Inferior parietal cortex (tissue), 1 donor: ENCODE results near the gene TXNDC17.
A peak's percentile ranks its signal among the peaks of the same experiment; 100 is the strongest.
"Not testable (repeated sequence)": the region's sequence is repeated elsewhere in the genome, so short reads cannot be mapped to it uniquely, and the experiment has no call there.

Experiments used
- DNase-seq: peaks from one replicate; pipeline ENCODE4 v3.0.0-alpha.2; 2016; ENCODE audit errors: extremely low spot score

TXNDC17 gene

GRCh38 chr17:6636616-6637457 is 4.0 kb upstream of the TXNDC17 start:
- DNase-seq, result no peak

GRCh38 chr17:6637458-6637840 is 3.4 kb upstream of the TXNDC17 start:
- no peak for DNase-seq

DNA sequence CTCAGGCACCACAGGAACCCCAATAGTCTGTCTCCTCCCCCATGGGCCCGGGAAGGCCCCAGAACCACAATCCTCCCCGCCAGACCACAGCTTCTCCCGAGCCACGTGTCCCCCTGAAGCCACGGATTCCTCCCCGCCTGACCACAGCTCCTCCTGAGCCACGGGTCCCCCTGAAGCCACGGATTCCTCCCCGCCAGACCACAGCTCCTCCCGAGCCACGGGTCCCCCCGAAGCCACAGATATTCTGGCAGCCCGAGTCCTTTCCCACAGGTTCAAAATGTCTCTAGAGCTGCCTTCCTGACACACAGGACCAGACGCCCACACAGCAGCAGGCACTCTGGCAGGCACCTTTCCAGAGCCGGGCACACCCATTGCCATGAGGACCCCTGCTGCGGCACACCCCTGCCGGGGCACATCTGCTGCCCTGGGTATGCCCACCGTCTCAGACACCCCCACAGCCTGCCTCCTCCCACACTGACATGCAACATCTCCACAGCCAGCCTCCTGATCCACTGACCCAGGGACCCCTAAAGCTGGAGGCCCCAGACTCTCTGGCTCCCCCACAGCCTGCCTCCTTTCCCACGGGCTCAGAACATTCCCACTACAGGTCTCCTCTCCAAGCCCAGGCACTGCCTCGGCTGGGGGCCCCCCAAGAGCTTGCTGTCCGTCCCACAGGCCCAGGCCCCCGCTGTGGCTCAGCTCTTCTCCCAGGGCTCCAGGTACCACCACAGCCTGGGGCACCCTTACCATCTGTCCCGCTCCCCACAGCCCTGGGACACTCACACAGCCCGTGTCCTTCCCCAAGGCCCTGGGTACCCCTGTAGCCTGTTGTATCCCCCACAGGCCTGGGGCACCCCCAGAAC is 2.6 kb upstream of the TXNDC17 start:
- no peak for DNase-seq

DNA sequence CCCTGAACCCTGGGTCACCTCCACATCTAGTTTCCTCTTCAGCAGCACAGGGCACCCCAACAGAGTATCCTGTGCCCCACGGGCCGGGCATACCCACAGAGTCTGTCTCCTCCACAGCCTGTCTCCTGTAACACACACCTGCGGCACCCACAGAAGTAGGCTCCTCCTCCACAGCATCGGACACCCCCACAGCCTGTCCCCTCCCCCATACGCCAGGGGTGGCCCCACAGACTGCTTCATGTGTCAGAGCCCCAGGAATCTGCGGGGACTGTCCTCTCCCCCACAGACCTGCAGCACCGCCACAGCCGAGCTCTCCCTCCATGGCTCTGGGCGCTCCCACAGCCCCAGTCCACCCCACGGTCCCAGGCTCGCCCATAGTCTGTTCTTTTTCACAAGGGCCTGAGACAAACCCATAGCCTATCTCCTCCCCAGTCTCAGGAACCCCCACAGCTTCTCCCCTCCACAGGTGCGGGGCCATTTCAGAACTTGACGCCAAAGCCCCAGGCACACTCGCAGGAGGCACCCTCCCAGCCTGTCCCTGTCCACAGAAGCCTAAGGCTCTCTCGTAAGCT is 1.8 kb upstream of the TXNDC17 start:
- no peak for DNase-seq

- DNase-seq, result no peak
Measured at GRCh38 chr17:6639586-6640535, 999 bp upstream of the TXNDC17 start.

DNA sequence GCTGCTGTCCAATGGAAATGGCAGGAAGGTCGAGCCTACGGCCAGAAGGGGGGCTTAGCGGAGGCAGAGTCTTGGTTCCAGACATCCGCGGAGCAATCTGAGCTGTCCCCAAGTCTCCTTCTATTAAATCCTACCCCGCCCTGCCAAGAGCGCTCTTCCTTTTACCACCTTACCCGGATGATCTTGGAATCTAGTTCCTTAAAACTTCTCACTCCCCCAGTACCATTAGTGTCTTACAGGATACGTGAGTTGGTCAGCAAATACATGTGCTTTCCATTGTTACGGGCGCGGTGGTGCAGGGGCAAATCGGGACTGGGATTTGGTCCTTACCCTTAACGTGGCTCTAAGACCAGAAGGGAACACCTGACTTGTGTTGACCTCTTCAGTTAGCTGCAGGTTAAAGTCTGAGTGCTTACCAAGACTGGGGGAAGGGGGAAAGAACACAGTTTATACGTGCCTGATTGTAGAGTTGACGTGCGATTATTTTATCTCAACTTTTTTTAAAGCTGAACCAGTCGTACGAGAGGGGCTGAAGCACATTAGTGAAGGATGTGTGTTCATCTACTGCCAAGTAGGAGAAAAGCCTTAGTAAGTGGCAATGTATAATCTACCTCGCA is 495 bp downstream of the TXNDC17 start:
- DNase-seq, result no peak

GRCh38 chr17:6642592-6642991 is 1.7 kb downstream of the TXNDC17 start:
- no peak for DNase-seq

- no peak for DNase-seq
Measured at GRCh38 chr17:6643451-6644125, 2.7 kb downstream of the TXNDC17 start.

- DNase-seq, result no peak
Measured at GRCh38 chr17:6648181-6648580, 7.3 kb downstream of the TXNDC17 start.

GRCh38 chr17:6651354-6651918 is 10.6 kb downstream of the TXNDC17 start, which contains the start of the genes C17orf100 and MED31:
Gene C17orf100, plus strand, starts transcription at chr17:6651762. Its CDS starts 152 bp downstream, at chr17:6651914.
Gene MED31, minus strand, starts transcription at chr17:6651605. Its CDS starts 77 bp downstream, at chr17:6651528.
- DNase-seq, result peak; percentile 89

GRCh38 chr17:6651919-6652452 is 11.1 kb downstream of the TXNDC17 start:
- no peak for DNase-seq

- DNase-seq, result no peak
Measured at GRCh38 chr17:6654841-6655731, 14.2 kb downstream of the TXNDC17 start.

DNA sequence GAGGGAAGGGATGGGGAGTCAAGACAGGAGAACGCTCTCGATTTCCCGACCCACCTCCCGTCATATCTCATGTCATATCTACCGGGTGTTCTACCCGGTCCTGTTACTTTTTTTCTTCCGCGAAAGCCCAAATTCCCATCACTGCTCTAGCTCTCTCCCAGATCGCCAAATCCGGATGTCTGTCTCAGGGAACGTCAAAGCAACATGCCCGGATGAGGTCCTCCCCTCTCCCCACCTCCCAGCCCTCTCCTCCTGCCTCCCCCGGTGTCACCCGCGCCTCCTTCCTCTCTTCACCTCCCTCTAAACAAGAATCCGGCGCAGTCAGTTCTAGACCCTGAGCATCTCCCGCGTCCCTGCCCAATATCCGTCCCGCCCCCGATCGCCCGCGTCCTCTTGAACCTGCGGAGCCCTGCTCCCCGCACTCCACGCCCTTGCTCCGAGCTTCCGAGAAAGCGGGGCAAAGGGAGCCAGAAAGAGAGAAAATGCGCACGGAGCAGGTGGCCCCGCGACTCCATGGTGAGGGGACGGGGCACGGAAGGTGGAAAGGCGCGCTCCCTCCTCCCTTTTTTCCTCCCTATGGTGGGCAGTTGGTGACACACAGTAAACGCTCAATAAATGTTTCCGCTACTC is 15.0 kb downstream of the TXNDC17 start:
- DNase-seq, result not testable (repeated sequence)

- not testable (repeated sequence) for DNase-seq
Measured at GRCh38 chr17:6656797-6657632, 16.2 kb downstream of the TXNDC17 start.

- no peak for DNase-seq
Measured at GRCh38 chr17:6657633-6658287, 16.9 kb downstream of the TXNDC17 start.

- DNase-seq, result not testable (repeated sequence)
Measured at GRCh38 chr17:6658411-6658810, 17.6 kb downstream of the TXNDC17 start.
